HepG2 (cell line): ENCODE data around the gene ENG. TPM values are rescaled to one million over a fixed set of nuclear protein-coding genes. Genes with fewer than 3 reads are reported as not detected.

Experiments used
- BCL6 ChIP-seq: IDR thresholded peaks from 2 replicates; pipeline ENCODE4 v1.6.1; 2016; ENCODE audit warnings: missing genetic modification reagents, missing compliant biosample characterization
- FOXJ3 ChIP-seq: sonication (generic); formaldehyde crosslinking; IDR thresholded peaks from 2 replicates; pipeline ENCODE4 v1.4.0; 2020; ENCODE audit warnings: missing genetic modification reagents, mild to moderate bottlenecking, borderline replicate concordance
- GPN1 ChIP-seq: sonication (generic); formaldehyde crosslinking; IDR thresholded peaks from 2 replicates; pipeline ENCODE4 v1.5.1; 2020; ENCODE audit warnings: missing genetic modification reagents, borderline replicate concordance
- KDM1A ChIP-seq: IDR thresholded peaks from 2 replicates; pipeline ENCODE4 v1.6.1; 2016; ENCODE audit warnings: missing compliant biosample characterization
- KMT2A ChIP-seq: sonication (generic); formaldehyde crosslinking; IDR thresholded peaks from 2 replicates; pipeline ENCODE4 v1.4.0; 2020; ENCODE audit warnings: missing genetic modification reagents
- MEF2D ChIP-seq: sonication (generic); formaldehyde crosslinking; IDR thresholded peaks from 2 replicates; pipeline ENCODE4 v1.5.1; 2020; ENCODE audit warnings: mild to moderate bottlenecking, missing genetic modification reagents
- MEIS2 ChIP-seq: sonication (generic); formaldehyde crosslinking; IDR thresholded peaks from 2 replicates; pipeline ENCODE4 v1.9.0; 2021; ENCODE audit warnings: mild to moderate bottlenecking, missing genetic modification reagents
- NCOR1 ChIP-seq: fragments of 200-600 bp; sonication (generic); IDR thresholded peaks from 2 replicates; pipeline ENCODE4 v1.7.0; 2017; ENCODE audit warnings: antibody characterized with exemption, low read length, borderline replicate concordance
- NFIC ChIP-seq: IDR thresholded peaks from 2 replicates; pipeline ENCODE4 v1.6.1; 2012; ENCODE audit warnings: mild to moderate bottlenecking, low read length, inconsistent platforms
- RXRA ChIP-seq: sonication (generic); formaldehyde crosslinking; IDR thresholded peaks from 2 replicates; pipeline ENCODE4 v1.5.1; 2020; ENCODE audit warnings: missing genetic modification reagents
- ZFP1 ChIP-seq: IDR thresholded peaks from 2 replicates; pipeline ENCODE4 v1.6.1; 2016
- ZKSCAN1 ChIP-seq: fragments of 150-350 bp; IDR thresholded peaks from 2 replicates; pipeline ENCODE4 v1.6.1; 2014; ENCODE audit warnings: low read length
- ZNF230 ChIP-seq: sonication (generic); formaldehyde crosslinking; IDR thresholded peaks from 2 replicates; pipeline ENCODE4 v1.4.0; 2020; ENCODE audit warnings: mild to moderate bottlenecking, missing genetic modification reagents
- ZNF256 ChIP-seq: sonication (generic); formaldehyde crosslinking; conservative IDR thresholded peaks from 2 replicates; pipeline ENCODE4 v1.4.0; 2020; ENCODE audit warnings: missing genetic modification reagents
- ZNF333 ChIP-seq: sonication (generic); formaldehyde crosslinking; IDR thresholded peaks from 2 replicates; pipeline ENCODE4 v1.4.0; 2020; ENCODE audit warnings: mild to moderate bottlenecking, missing genetic modification reagents, borderline replicate concordance
- ZNF468 ChIP-seq: sonication (generic); formaldehyde crosslinking; IDR thresholded peaks from 2 replicates; pipeline ENCODE4 v1.8.0; 2022; ENCODE audit warnings: mild to moderate bottlenecking, moderate library complexity, missing genetic modification reagents
- ZNF530 ChIP-seq: sonication (generic); formaldehyde crosslinking; IDR thresholded peaks from 2 replicates; pipeline ENCODE4 v1.5.0; 2020; ENCODE audit warnings: low read depth, mild to moderate bottlenecking, missing genetic modification reagents
- ZSCAN31 ChIP-seq: sonication (generic); formaldehyde crosslinking; IDR thresholded peaks from 2 replicates; pipeline ENCODE4 v1.5.0; 2020; ENCODE audit warnings: low read depth, mild to moderate bottlenecking, missing genetic modification reagents
- polyA plus RNA-seq, 8 experiments: library from polyadenylated mRNA; depleted of rRNA in 3 of 8; stranded (reverse) in 7 of 8; unstranded in 1 of 8; fragments of >200 nt; fragmentation: Illumina TruSeq in 4 of 8; extraction: Trizol in 4 of 8; gene quantifications; 2 replicates each; pipeline versions ENCODE4 v1.2.1 to v1.2.3, GENCODE V29; 2011 to 2016; ENCODE audit warnings: low read depth in 4 of 8, missing spikeins in 1 of 8, mixed read lengths in 1 of 8; ENCODE audit not compliant: insufficient read depth in 1 of 8
- total RNA-seq, 5 experiments: library from RNA; depleted of rRNA; stranded (reverse); fragments of >200 nt; fragmentation: Illumina TruSeq; extraction: Trizol; gene quantifications; 2 replicates each; pipeline ENCODE4 v1.2.3, GENCODE V29; 2016; ENCODE audit warnings: low read depth in 1 of 5
- TF ChIP-seq, protein P1 (sequence below): sonication (generic); formaldehyde crosslinking; IDR thresholded peaks from 2 replicates; pipeline ENCODE4 v1.8.0; 2022; ENCODE audit warnings: mild to moderate bottlenecking, missing genetic modification reagents, moderate library complexity
- TF ChIP-seq, protein P2 (sequence below): sonication (generic); formaldehyde crosslinking; IDR thresholded peaks from 2 replicates; pipeline ENCODE4 v1.4.0; 2020; ENCODE audit warnings: missing genetic modification reagents, mild to moderate bottlenecking, borderline replicate concordance
- TF ChIP-seq, protein P3 (sequence below): sonication (generic); formaldehyde crosslinking; IDR thresholded peaks from 2 replicates; pipeline ENCODE4 v1.8.1; 2022; ENCODE audit warnings: low read depth, mild to moderate bottlenecking, missing genetic modification reagents
- TF ChIP-seq, protein P4 (sequence below): sonication (generic); formaldehyde crosslinking; IDR thresholded peaks from 2 replicates; pipeline ENCODE4 v1.4.0; 2020; ENCODE audit warnings: missing genetic modification reagents
- TF ChIP-seq, protein P5 (sequence below): sonication (generic); formaldehyde crosslinking; IDR thresholded peaks from 2 replicates; pipeline ENCODE4 v1.8.0; 2023; ENCODE audit warnings: mild to moderate bottlenecking, missing genetic modification reagents

The ENG gene
- total and polyA plus RNA-seq, 2 of the 13 experiments (the other 11 are each of a cell fraction or from before 2014, with no cell fraction given), result 0.02 to 1.1 TPM

DNA sequence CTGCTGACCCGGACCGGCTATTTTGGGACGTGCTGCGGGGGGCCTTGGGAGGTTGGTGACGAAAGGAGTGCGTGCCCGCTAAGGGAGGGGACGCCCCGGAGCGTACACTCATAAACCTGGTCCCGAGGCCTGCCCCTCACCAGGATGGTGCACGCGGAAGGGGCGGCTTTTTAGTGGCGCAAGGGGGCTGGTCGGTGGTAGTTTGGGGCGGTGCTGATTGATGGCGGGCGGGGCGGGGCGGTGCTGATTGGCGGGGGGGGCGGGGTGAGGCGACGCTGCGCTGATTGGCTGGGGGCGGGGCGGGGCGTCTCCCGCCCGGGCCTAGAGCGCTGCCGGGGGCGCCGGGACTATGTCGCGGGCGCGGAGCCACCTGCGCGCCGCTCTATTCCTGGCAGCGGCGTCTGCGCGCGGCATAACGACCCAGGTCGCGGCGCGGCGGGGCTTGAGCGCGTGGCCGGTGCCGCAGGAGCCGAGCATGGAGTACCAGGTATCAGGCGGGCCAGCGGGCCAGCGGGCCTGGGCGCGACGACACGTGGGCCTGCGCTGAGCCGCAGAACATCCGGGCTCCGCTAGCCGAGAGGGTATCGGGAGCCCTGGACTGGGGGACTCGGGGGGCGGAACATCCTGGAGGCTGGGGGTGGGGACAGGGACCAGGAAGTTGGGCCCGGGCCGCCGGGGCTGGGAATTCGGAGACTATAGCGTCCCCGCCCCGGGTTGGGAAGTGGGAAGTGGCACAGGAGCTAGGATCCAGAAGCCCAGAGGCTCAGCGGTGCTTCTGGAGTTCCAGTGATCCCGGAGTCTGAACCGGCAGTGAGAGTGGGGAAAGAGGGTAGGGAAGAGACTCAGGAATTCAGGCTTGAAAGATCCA, 51.6 kb downstream of the ENG start, which contains the start of gene FPGS (continued):
- 0 out of 2 replicates have a peak, but pooled peaks have one; percentile 50 for TF ChIP-seq GPN1
- TF ChIP-seq NFIC, result no peak
- TF ChIP-seq ZKSCAN1, result no peak
- no peak for TF ChIP-seq RXRA (CRISPR knock-in tag)
- TF ChIP-seq, protein P1, sequence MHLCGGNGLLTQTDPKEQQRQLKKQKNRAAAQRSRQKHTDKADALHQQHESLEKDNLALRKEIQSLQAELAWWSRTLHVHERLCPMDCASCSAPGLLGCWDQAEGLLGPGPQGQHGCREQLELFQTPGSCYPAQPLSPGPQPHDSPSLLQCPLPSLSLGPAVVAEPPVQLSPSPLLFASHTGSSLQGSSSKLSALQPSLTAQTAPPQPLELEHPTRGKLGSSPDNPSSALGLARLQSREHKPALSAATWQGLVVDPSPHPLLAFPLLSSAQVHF (CRISPR knock-in tag), result no peak
- TF ChIP-seq ZNF468 (CRISPR knock-in tag), result no peak
- TF ChIP-seq MEF2D, result no peak
- no peak for TF ChIP-seq ZFP1 (CRISPR knock-in tag)
- 0 out of 2 replicates have a peak, but pooled peaks have one; percentile 78 for TF ChIP-seq ZNF230 (CRISPR knock-in tag)
- no peak for TF ChIP-seq ZNF530
- no peak for TF ChIP-seq ZNF256 (CRISPR knock-in tag)
- TF ChIP-seq ZNF333 (CRISPR knock-in tag), result peak; percentile 89; the same call in 1 of the 2 replicates
- no peak for TF ChIP-seq FOXJ3
- no peak for TF ChIP-seq KDM1A (CRISPR knock-in tag)
- TF ChIP-seq, protein P2, sequence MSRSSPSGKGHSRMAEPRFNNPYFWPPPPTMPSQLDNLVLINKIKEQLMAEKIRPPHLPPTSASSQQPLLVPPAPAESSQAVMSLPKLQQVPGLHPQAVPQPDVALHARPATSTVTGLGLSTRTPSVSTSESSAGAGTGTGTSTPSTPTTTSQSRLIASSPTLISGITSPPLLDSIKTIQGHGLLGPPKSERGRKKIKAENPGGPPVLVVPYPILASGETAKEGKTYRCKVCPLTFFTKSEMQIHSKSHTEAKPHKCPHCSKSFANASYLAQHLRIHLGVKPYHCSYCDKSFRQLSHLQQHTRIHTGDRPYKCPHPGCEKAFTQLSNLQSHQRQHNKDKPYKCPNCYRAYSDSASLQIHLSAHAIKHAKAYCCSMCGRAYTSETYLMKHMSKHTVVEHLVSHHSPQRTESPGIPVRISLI (CRISPR knock-in tag), result no peak
- TF ChIP-seq NCOR1, result no peak
- TF ChIP-seq KMT2A (CRISPR knock-in tag), result peak; percentile 7; the same call in 1 of the 2 replicates
- TF ChIP-seq ZSCAN31, result no peak; the same call in 1 of the 2 replicates
- TF ChIP-seq BCL6 (CRISPR knock-in tag), result no peak
- TF ChIP-seq, protein P3, sequence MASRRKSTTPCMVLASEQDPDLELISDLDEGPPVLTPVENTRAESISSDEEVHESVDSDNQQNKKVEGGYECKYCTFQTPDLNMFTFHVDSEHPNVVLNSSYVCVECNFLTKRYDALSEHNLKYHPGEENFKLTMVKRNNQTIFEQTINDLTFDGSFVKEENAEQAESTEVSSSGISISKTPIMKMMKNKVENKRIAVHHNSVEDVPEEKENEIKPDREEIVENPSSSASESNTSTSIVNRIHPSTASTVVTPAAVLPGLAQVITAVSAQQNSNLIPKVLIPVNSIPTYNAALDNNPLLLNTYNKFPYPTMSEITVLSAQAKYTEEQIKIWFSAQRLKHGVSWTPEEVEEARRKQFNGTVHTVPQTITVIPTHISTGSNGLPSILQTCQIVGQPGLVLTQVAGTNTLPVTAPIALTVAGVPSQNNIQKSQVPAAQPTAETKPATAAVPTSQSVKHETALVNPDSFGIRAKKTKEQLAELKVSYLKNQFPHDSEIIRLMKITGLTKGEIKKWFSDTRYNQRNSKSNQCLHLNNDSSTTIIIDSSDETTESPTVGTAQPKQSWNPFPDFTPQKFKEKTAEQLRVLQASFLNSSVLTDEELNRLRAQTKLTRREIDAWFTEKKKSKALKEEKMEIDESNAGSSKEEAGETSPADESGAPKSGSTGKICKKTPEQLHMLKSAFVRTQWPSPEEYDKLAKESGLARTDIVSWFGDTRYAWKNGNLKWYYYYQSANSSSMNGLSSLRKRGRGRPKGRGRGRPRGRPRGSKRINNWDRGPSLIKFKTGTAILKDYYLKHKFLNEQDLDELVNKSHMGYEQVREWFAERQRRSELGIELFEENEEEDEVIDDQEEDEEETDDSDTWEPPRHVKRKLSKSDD, result no peak; the same call in 1 of the 2 replicates
- TF ChIP-seq MEIS2, result 0 out of 2 replicates have a peak, but pooled peaks have one; percentile 51
- TF ChIP-seq, protein P4, sequence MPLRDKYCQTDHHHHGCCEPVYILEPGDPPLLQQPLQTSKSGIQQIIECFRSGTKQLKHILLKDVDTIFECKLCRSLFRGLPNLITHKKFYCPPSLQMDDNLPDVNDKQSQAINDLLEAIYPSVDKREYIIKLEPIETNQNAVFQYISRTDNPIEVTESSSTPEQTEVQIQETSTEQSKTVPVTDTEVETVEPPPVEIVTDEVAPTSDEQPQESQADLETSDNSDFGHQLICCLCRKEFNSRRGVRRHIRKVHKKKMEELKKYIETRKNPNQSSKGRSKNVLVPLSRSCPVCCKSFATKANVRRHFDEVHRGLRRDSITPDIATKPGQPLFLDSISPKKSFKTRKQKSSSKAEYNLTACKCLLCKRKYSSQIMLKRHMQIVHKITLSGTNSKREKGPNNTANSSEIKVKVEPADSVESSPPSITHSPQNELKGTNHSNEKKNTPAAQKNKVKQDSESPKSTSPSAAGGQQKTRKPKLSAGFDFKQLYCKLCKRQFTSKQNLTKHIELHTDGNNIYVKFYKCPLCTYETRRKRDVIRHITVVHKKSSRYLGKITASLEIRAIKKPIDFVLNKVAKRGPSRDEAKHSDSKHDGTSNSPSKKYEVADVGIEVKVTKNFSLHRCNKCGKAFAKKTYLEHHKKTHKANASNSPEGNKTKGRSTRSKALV, result peak; percentile 39; the same call in 1 of the 2 replicates
- TF ChIP-seq, protein P5, sequence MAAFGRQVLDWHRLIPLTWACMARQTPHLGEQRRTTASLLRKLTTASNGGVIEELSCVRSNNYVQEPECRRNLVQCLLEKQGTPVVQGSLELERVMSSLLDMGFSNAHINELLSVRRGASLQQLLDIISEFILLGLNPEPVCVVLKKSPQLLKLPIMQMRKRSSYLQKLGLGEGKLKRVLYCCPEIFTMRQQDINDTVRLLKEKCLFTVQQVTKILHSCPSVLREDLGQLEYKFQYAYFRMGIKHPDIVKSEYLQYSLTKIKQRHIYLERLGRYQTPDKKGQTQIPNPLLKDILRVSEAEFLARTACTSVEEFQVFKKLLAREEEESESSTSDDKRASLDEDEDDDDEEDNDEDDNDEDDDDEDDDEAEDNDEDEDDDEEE (CRISPR knock-in tag), result no peak; the same call in 1 of the 2 replicates
